ENCODE results near the gene TULP3.

The TULP3 gene

GRCh38 chr12:2934371-2934770 is 43.7 kb downstream of the TULP3 start:
- Histone ChIP-seq H3K4me3 (ENCODE audit: low read length) (no peak overlapping the region), H3K36me3 (ENCODE audit: insufficient read depth, low read length) (peaks cover 63% of the 10 kb centered on the region), H3K9me3 (ENCODE audit: insufficient read depth, low read depth, low read length) (no peaks in the 10 kb centered on the region), H3K27ac (ENCODE audit: low read depth, low read length) (no peak overlapping the region), H3K4me1 (ENCODE audit: insufficient read depth, low read length) (no peaks in the 10 kb centered on the region), H3K27me3 (ENCODE audit: insufficient read depth, low read length) (no peaks in the 10 kb centered on the region), H3K9ac (ENCODE audit: low read depth, low read length) (no peak overlapping the region)
- 93% methylated on average over 6 of the region's 6 CpGs for WGBS

DNA sequence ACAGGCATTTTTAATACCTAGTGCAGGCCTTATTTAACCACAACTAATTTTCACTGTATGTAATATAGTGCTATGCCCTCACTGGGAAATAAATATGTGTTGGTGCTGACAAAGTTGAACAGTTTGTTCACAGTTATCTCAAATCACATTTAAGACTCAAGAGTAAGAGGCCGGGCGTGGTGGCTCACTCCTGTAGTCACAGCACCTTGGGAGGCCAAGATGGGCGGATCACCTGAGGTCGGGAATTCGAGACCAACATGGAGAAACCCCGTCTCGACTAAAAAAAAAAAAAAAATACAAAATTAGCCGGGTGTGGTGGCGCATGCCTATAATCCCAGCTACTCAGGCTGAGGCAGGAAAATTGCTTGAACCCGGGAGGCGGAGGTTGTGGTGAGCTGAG is 45.6 kb downstream of the TULP3 start:
- H3K4me3 ChIP-seq (ENCODE audit: low read length): no peak overlapping the region
- H3K27me3 ChIP-seq (ENCODE audit: insufficient read depth, low read length): no peaks in the 10 kb centered on the region
- H3K27ac ChIP-seq (ENCODE audit: low read depth, low read length): no peak overlapping the region
- WGBS: 95% methylated on average over 11 of the region's 11 CpGs
- no peak overlapping the region for H3K9ac ChIP-seq (ENCODE audit: low read depth, low read length)
- H3K4me1 ChIP-seq (ENCODE audit: insufficient read depth, low read length): no peaks in the 10 kb centered on the region
- no peaks in the 10 kb centered on the region for H3K9me3 ChIP-seq (ENCODE audit: insufficient read depth, low read depth, low read length)
- peaks cover 64% of the 10 kb centered on the region for H3K36me3 ChIP-seq (ENCODE audit: insufficient read depth, low read length)

GRCh38 chr12:2937500-2937899 is 46.8 kb downstream of the TULP3 start:
- Histone ChIP-seq H3K4me3 (ENCODE audit: low read length) (no peak overlapping the region), H3K27me3 (ENCODE audit: insufficient read depth, low read length) (no peaks in the 10 kb centered on the region), H3K36me3 (ENCODE audit: insufficient read depth, low read length) (peaks cover 55% of the 10 kb centered on the region), H3K4me1 (ENCODE audit: insufficient read depth, low read length) (no peaks in the 10 kb centered on the region), H3K9me3 (ENCODE audit: insufficient read depth, low read depth, low read length) (no peaks in the 10 kb centered on the region), H3K27ac (ENCODE audit: low read depth, low read length) (no peak overlapping the region), H3K9ac (ENCODE audit: low read depth, low read length) (no peak overlapping the region)
- WGBS: 96% methylated on average over 2 of the region's 3 CpGs

GRCh38 chr12:2939191-2939590 is 48.5 kb downstream of the TULP3 start:
- 95% methylated on average over 4 of the region's 5 CpGs for WGBS
- no peaks in the 10 kb centered on the region for H3K27me3 ChIP-seq (ENCODE audit: insufficient read depth, low read length)
- no peak overlapping the region for H3K27ac ChIP-seq (ENCODE audit: low read depth, low read length)
- no peak overlapping the region for H3K4me3 ChIP-seq (ENCODE audit: low read length)
- no peak overlapping the region for H3K9ac ChIP-seq (ENCODE audit: low read depth, low read length)
- no peaks in the 10 kb centered on the region for H3K4me1 ChIP-seq (ENCODE audit: insufficient read depth, low read length)
- no peaks in the 10 kb centered on the region for H3K9me3 ChIP-seq (ENCODE audit: insufficient read depth, low read depth, low read length)
- peaks cover 44% of the 10 kb centered on the region for H3K36me3 ChIP-seq (ENCODE audit: insufficient read depth, low read length)

- H3K4me3 ChIP-seq (ENCODE audit: low read length): no peak overlapping the region
- H3K4me1 ChIP-seq (ENCODE audit: insufficient read depth, low read length): no peaks in the 10 kb centered on the region
- no peaks in the 10 kb centered on the region for H3K27me3 ChIP-seq (ENCODE audit: insufficient read depth, low read length)
- peaks cover 33% of the 10 kb centered on the region for H3K36me3 ChIP-seq (ENCODE audit: insufficient read depth, low read length)
- no peak overlapping the region for H3K27ac ChIP-seq (ENCODE audit: low read depth, low read length)
- no peak overlapping the region for H3K9ac ChIP-seq (ENCODE audit: low read depth, low read length)
- WGBS: 91% methylated on average over 10 of the region's 10 CpGs
- H3K9me3 ChIP-seq (ENCODE audit: insufficient read depth, low read depth, low read length): no peaks in the 10 kb centered on the region
These were observed 49.9 kb downstream of the TULP3 start for GRCh38 chr12:2940564-2940963.

DNA sequence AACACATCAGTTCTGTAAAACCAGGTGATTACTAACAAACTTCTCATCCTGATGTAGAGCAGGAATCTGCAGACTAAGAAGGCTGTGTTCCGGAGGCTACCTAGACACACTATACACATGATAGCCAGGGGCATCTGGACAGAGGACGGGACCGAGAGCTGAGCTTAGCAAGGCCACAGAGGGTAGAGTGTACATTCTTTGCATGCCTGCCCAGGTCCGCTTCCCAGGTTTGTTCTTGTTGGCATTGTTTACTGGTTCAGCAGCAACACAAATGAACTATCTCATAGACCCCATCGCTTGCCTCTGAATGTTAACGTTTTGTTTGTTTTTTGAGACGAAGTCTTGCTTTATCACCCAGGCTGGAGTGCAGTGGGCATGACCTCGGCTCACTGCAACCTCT is 50.8 kb downstream of the TULP3 start:
- Histone ChIP-seq H3K9me3 (ENCODE audit: insufficient read depth, low read depth, low read length) (no peaks in the 10 kb centered on the region), H3K27ac (ENCODE audit: low read depth, low read length) (no peak overlapping the region), H3K4me1 (ENCODE audit: insufficient read depth, low read length) (no peaks in the 10 kb centered on the region), H3K9ac (ENCODE audit: low read depth, low read length) (no peak overlapping the region), H3K36me3 (ENCODE audit: insufficient read depth, low read length) (peaks cover 33% of the 10 kb centered on the region), H3K4me3 (ENCODE audit: low read length) (no peak overlapping the region), H3K27me3 (ENCODE audit: insufficient read depth, low read length) (no peaks in the 10 kb centered on the region)
- 94% methylated on average over 8 of the region's 8 CpGs for WGBS

DNA sequence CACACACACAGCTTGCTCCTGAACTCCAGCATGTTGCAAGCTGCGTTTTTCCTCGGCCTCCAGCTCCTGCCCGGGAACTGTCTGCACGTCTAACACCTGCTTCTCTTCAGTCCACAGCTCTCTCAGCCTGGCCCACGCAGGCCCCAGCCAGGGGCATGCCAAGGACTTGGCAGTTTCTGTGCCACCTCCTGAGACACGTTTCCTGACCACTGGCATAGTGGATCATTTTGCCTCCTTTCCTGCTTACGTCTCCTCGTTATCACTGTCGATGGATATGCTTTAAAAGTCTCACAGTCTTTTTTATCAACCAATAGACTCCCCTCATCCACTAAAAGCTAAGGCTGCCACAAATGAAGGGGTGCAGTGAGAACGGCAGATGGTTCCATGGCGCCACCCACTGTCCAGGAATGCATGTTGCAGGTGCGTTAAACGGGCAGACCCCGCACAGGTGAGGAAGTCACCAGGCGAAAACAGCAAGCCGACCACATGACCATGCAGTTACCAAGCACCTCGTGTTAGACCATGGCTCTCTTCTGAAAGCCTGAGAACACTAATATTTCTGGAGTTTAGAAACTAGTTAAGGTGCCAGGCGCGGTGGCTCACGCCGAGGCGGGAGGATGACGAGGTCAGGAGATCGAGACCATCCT is 53.8 kb downstream of the TULP3 start:
- no peak overlapping the region for H3K27ac ChIP-seq (ENCODE audit: low read depth, low read length)
- no peaks in the 10 kb centered on the region for H3K4me1 ChIP-seq (ENCODE audit: insufficient read depth, low read length)
- no peak overlapping the region for H3K4me3 ChIP-seq (ENCODE audit: low read length)
- H3K36me3 ChIP-seq (ENCODE audit: insufficient read depth, low read length): peaks cover 14% of the 10 kb centered on the region
- no peaks in the 10 kb centered on the region for H3K9me3 ChIP-seq (ENCODE audit: insufficient read depth, low read depth, low read length)
- 55% methylated on average over 24 of the region's 24 CpGs for WGBS
- H3K27me3 ChIP-seq (ENCODE audit: insufficient read depth, low read length): no peaks in the 10 kb centered on the region
- no peak overlapping the region for H3K9ac ChIP-seq (ENCODE audit: low read depth, low read length)

- H3K36me3 ChIP-seq (ENCODE audit: insufficient read depth, low read length): no peaks in the 10 kb centered on the region
- no peaks in the 10 kb centered on the region for H3K27me3 ChIP-seq (ENCODE audit: insufficient read depth, low read length)
- H3K9ac ChIP-seq (ENCODE audit: low read depth, low read length): no peak overlapping the region
- WGBS: 80% methylated on average over 4 of the region's 4 CpGs
- no peaks in the 10 kb centered on the region for H3K4me1 ChIP-seq (ENCODE audit: insufficient read depth, low read length)
- no peak overlapping the region for H3K27ac ChIP-seq (ENCODE audit: low read depth, low read length)
- no peaks in the 10 kb centered on the region for H3K9me3 ChIP-seq (ENCODE audit: insufficient read depth, low read depth, low read length)
- H3K4me3 ChIP-seq (ENCODE audit: low read length): no peak overlapping the region
These were observed 58.7 kb downstream of the TULP3 start for GRCh38 chr12:2949411-2949810.

- Histone ChIP-seq H3K9ac (ENCODE audit: low read depth, low read length) (no peak overlapping the region), H3K36me3 (ENCODE audit: insufficient read depth, low read length) (no peaks in the 10 kb centered on the region), H3K4me1 (ENCODE audit: insufficient read depth, low read length) (peaks cover 8% of the 10 kb centered on the region), H3K27ac (ENCODE audit: low read depth, low read length) (no peak overlapping the region), H3K4me3 (ENCODE audit: low read length) (no peak overlapping the region), H3K9me3 (ENCODE audit: insufficient read depth, low read depth, low read length) (no peaks in the 10 kb centered on the region), H3K27me3 (ENCODE audit: insufficient read depth, low read length) (peaks cover 7% of the 10 kb centered on the region)
- 93% methylated on average over 1 of the region's 1 CpG for WGBS
These were observed 65.2 kb downstream of the TULP3 start for GRCh38 chr12:2955888-2956287.

- Histone ChIP-seq H3K9me3 (ENCODE audit: insufficient read depth, low read depth, low read length) (no peaks in the 10 kb centered on the region), H3K27ac (ENCODE audit: low read depth, low read length) (peak overlapping the region; percentile 79), H3K36me3 (ENCODE audit: insufficient read depth, low read length) (no peaks in the 10 kb centered on the region), H3K4me3 (ENCODE audit: low read length) (peak overlapping the region; percentile 66), H3K4me1 (ENCODE audit: insufficient read depth, low read length) (peaks cover 20% of the 10 kb centered on the region), H3K27me3 (ENCODE audit: insufficient read depth, low read length) (peaks cover 13% of the 10 kb centered on the region), H3K9ac (ENCODE audit: low read depth, low read length) (peak overlapping the region; percentile 56)
- WGBS: 85% methylated on average over 11 of the region's 11 CpGs
These were observed 67.2 kb downstream of the TULP3 start for GRCh38 chr12:2957816-2958431.

DNA sequence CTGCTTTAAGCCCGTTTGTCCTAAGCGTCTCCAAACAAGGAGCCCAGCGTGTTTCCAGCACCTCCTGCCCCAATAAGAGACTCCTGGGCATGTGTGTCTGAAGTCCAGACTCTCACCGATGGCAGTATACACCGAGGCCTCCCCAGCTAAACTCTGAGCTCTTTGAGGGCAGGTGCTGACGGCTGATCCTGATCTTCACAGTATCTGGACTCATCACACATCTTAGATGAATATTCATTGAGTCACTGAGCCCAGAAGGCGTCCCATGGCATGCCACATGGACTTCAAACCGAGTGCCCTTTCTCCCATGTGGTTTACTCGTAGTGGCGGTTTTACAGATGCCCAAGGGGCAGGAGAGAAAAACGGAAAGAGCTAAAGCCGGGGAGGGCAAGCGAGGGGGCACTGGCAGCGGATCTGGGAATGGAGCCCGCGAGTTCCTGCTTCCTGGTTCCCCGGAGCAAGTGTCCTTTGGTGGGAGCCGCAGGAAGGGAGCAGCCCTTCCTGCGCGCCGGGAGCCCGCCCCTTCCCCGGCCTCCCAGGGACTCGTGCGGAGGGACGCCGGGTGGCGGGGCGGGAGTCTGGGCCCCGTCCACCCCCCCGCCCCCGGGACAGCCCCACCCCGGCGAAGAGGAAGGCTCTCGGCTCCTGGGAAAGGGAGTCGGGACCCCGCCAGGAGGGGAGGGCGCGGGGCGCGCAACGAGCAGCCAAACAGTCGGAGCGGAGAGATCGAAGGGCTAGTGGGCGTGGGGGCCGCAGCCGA is 67.9 kb downstream of the TULP3 start:
- peaks cover 27% of the 10 kb centered on the region for H3K4me1 ChIP-seq (ENCODE audit: insufficient read depth, low read length)
- H3K27me3 ChIP-seq (ENCODE audit: insufficient read depth, low read length): peaks cover 13% of the 10 kb centered on the region
- 1% methylated on average over 48 of the region's 48 CpGs for WGBS
- peak overlapping the region; percentile 56 for H3K9ac ChIP-seq (ENCODE audit: low read depth, low read length)
- no peaks in the 10 kb centered on the region for H3K9me3 ChIP-seq (ENCODE audit: insufficient read depth, low read depth, low read length)
- H3K27ac ChIP-seq (ENCODE audit: low read depth, low read length): peak overlapping the region; percentile 79
- H3K4me3 ChIP-seq (ENCODE audit: low read length): peak overlapping the region; percentile 66
- no peaks in the 10 kb centered on the region for H3K36me3 ChIP-seq (ENCODE audit: insufficient read depth, low read length)
